ENCODE results near the gene CDK5RAP3.
"Not testable (repeated sequence)": the region's sequence is repeated elsewhere in the genome, so short reads cannot be mapped to it uniquely, and the experiment has no call there.

Gene CDK5RAP3

DNA sequence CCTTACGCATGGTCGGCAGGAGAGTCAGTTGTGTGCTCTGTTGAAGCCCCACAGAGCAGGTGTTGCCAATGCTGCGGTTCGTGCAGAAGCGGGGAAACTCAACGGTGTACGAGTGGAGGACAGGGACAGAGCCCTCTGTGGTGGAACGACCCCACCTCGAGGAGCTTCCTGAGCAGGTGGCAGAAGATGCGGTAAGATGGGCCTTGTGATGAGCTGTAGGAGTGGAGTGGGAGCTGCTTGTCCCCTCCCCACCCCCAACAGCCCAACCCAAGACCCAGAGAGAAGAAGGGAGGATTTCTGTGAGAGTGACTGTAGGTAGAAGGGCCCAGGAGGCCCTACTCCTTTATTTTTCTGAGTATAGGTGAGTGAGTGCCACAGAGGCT is 4.9 kb downstream of the CDK5RAP3 start:
- TF ChIP-seq POLR2A (IDR thresholded peaks at IDR 0.05; ENCODE audit: low read length) (no peak), GATA1 (IDR thresholded peaks at IDR 0.05; ENCODE audit: low read depth, low read length) (no peak)
- no peak for DNase-seq

DNA sequence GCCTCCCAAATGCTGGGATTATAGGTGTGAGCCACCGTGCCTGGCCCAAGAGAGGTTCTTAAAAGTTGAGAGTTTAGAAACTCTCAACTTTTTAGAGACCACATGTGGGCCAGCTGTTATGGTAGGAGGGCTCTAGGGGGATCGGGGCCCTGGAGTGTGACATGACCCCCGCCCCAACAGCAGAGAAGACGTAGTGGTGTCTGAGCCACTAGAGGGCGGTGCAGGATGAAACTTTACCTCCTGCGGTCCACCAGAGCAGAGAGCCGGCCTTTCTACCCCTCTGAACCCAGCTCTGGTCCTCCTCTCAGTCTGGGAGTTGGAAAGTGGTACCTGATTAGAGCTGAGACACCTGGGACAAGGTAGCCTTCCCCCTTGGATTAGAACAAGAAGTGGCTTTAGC is 7.4 kb downstream of the CDK5RAP3 start:
- TF ChIP-seq POLR2A (IDR thresholded peaks at IDR 0.05; ENCODE audit: low read length) (no peak), GATA1 (IDR thresholded peaks at IDR 0.05; ENCODE audit: low read depth, low read length) (no peak)
- DNase-seq: peak; percentile 60 to 76

- TF ChIP-seq GATA1 (IDR thresholded peaks at IDR 0.05; ENCODE audit: low read depth, low read length): no peak
- TF ChIP-seq POLR2A (IDR thresholded peaks at IDR 0.05; ENCODE audit: low read length): no peak
- DNase-seq: no peak
Observed at GRCh38 chr17:47980541-47980940, 9.6 kb downstream of the CDK5RAP3 start.

- TF ChIP-seq POLR2A (IDR thresholded peaks at IDR 0.05; ENCODE audit: low read length) (no peak), GATA1 (IDR thresholded peaks at IDR 0.05; ENCODE audit: low read depth, low read length) (no peak)
- no peak for DNase-seq
Observed at GRCh38 chr17:47981462-47981861, 10.5 kb downstream of the CDK5RAP3 start.

- DNase-seq: no peak
- no peak for TF ChIP-seq GATA1 (IDR thresholded peaks at IDR 0.05; ENCODE audit: low read depth, low read length)
- TF ChIP-seq POLR2A (IDR thresholded peaks at IDR 0.05; ENCODE audit: low read length): no peak
Observed at GRCh38 chr17:47982091-47982617, 11.2 kb downstream of the CDK5RAP3 start.

DNA sequence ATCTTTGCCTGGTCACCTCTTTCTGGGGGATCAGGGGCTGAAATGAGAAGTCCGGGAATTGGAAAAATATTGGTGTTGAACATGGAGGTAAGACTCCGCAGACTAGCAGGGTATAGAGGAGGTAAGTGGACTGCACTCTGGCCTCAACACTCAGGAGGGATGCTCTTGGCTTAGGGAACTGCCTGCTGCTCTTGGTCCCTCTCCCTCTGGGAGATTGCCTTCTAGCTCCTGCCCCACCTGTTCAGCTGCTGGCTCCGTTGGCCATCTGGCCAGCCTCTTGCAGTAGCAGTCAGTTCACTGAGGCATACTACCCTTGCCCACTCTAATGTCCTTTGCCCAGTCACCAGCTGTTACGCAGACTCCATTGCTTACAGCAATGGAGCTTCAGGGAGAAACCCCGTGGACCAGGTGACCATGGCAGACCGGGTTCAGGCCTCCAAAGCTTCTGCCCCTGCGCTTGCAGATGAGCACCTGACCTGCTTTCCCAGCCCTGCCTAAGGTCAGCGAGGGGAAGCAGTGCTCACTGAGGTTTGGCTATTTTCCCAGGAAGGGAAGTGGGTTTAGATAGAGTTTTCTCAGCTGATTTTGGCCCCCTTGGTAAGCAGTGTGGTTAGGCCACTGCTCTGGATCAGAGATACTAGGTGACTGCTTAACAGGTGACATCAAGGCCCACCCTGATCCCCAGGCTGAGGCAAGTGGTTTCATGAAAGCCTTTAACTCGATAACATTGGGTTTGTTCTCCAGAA is 11.9 kb downstream of the CDK5RAP3 start:
- no peak for TF ChIP-seq POLR2A (IDR thresholded peaks at IDR 0.05; ENCODE audit: low read length)
- no peak for TF ChIP-seq GATA1 (IDR thresholded peaks at IDR 0.05; ENCODE audit: low read depth, low read length)
- DNase-seq: no peak

DNA sequence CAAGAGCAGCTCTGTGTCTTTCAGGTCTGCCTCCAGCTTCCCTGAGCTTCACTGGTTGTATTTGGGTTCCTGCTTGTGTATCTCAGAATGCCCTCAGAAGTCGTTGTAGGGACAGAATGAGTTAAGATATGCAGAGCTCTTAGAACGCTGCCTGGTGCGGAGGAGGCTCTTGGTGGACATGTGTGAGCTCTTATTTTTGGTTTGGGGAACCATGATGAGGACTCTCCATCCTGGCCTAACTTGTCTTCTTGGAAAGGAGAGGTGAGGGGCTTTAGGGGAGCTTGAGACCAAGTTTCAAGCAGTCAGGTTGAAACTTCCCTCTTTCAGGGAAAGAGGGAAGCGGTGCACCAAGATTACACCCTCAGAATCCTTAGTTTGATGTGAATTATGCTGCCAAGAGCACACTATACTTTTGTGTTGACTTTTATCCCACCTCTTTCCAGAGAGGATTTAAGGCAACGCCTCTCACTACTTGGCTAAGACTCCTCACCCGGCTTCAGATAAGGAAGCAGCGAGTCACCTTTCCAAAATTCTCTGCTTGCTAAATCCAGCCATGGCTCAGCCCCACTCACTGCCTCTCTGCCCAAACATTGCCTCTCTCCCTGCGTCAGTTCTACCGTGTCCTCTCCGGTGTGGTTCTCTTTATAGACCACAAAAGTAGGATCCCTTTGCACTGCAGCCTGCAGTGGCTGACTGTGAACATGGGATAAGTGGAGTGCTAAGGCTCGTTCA is 12.7 kb downstream of the CDK5RAP3 start:
- DNase-seq: no peak
- TF ChIP-seq GATA1 (IDR thresholded peaks at IDR 0.05; ENCODE audit: low read depth, low read length): no peak
- no peak for TF ChIP-seq POLR2A (IDR thresholded peaks at IDR 0.05; ENCODE audit: low read length)

DNA sequence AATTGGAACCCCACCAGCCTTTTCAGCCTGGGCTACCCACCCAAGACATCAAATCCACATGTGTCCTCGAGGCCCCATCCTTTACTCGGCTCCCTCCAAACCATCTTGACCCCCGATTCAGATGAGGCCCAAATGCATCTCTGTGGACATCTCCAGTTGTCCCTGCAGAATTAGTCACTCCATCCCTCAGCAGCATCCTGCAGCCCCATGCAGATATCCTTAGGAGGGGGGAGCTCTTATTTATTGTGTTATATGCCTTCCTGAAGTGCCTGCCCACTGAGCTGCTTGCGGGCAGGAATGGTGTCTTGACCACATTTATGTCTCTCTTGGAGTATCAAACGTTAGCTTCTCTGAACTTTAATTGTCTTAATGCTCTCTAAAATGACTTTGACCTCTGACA is 15.6 kb downstream of the CDK5RAP3 start:
- DNase-seq: no peak
- no peak for TF ChIP-seq GATA1 (IDR thresholded peaks at IDR 0.05; ENCODE audit: low read depth, low read length)
- no peak for TF ChIP-seq POLR2A (IDR thresholded peaks at IDR 0.05; ENCODE audit: low read length)

DNA sequence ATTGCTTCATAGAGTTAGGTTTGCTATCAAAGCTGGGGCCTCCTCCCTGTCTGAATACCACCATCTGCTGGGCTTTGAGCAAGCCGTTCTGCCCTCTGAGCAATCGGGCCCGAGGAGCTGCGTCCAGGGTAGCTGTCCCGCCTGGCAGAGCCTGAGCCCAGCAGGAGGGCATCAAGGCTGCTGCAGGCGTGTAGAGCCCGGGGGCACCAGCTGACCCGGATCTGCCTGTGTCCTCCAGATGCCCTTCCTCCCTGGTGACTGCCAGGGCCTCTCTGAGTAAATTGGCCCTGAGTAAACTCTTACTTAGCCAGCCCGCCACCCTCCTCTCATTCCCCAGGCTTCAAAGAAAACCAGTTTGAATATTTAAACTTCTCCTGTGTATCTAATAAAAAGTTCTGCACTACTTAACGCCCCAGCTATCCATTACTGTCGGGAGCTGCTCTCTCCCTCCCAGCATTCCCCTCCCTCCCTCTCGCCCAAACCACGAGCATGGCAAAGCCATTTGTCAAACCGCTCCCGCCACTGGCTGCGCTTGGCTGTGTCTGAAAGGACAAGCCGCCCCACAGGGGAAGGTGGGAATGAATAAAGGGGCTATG is 16.4 kb downstream of the CDK5RAP3 start:
- no peak for TF ChIP-seq POLR2A (IDR thresholded peaks at IDR 0.05; ENCODE audit: low read length)
- TF ChIP-seq GATA1 (IDR thresholded peaks at IDR 0.05; ENCODE audit: low read depth, low read length): no peak
- no peak for DNase-seq

GRCh38 chr17:47988445-47988844 is 17.5 kb downstream of the CDK5RAP3 start:
- not testable (repeated sequence) for DNase-seq

DNA sequence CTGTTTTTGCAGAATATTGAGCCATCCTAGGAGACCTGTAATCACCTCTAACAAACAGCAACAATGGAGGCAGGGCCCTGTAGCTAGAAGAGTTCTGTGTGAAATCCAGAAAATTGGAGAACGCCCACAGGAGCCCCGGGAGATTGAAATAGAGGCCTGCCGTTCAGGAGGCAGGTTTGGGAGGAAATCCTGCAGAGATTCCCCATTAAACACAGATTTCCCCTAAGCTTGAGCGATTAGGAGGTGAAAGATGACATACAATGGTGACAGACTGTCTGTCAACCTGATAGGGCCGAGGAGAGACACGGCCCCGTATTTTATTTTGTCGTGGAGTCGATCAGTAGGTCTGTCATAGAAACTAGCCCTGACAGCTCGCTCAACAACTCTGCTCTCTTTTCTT is 18.2 kb downstream of the CDK5RAP3 start:
- TF ChIP-seq GATA1 (IDR thresholded peaks at IDR 0.05; ENCODE audit: low read depth, low read length): no peak
- TF ChIP-seq POLR2A (IDR thresholded peaks at IDR 0.05; ENCODE audit: low read length): no peak
- no peak for DNase-seq

DNA sequence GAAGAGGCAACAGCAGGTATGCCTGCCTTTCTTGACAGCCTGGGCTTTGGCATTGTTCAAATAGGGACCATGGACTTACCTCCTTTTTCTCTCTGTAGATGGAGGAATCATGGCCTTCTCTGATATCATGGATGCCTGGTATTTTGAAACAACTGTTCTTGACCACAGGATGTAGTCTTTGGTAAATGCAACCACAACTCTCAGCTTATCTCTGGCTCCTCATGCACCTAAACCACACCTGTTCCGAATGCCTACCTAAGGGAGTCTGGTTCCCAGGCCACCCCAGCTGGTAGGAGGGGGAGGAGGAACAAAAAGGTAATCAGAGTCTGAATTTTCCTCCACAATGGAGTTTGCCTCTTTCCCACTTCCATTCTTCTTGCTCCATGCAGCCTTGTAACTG is 18.8 kb downstream of the CDK5RAP3 start:
- DNase-seq: no peak
- TF ChIP-seq GATA1 (IDR thresholded peaks at IDR 0.05; ENCODE audit: low read depth, low read length): no peak
- no peak for TF ChIP-seq POLR2A (IDR thresholded peaks at IDR 0.05; ENCODE audit: low read length)

- TF ChIP-seq POLR2A (IDR thresholded peaks at IDR 0.05; ENCODE audit: low read length) (no peak), GATA1 (IDR thresholded peaks at IDR 0.05; ENCODE audit: low read depth, low read length) (no peak)
- no peak for DNase-seq
Observed at GRCh38 chr17:47990962-47991731, 20.2 kb downstream of the CDK5RAP3 start.

GRCh38 chr17:47992216-47992615 is 21.3 kb downstream of the CDK5RAP3 start:
- no peak for DNase-seq

More at GRCh38 chr17:47992216-47992615, 21.3 kb downstream of the CDK5RAP3 start:
- no peak for TF ChIP-seq POLR2A (IDR thresholded peaks at IDR 0.05; ENCODE audit: low read length)
- no peak for TF ChIP-seq GATA1 (IDR thresholded peaks at IDR 0.05; ENCODE audit: low read depth, low read length)

Measured in erythroblast (primary cell).